Peyer's patch (tissue), 4 donors: Measurements from ENCODE around the gene CSNK1E.

Experiments used
- POLR2A ChIP-seq, 2 donors: fragments of 450-650 bp; IDR thresholded peaks; one replicate each; pipeline ENCODE4 v1.5.1; 2017; ENCODE audit warnings: antibody characterized with exemption in 2 of 2, mild to moderate bottlenecking in 2 of 2, moderate library complexity in 2 of 2
- TF ChIP-seq, protein P1 (sequence below), 6 experiments: fragments of 450-650 bp in 4 of 6; fragments of 200-600 bp in 2 of 6; sonication (generic) in 1 of 6; IDR thresholded peaks; one replicate each; pipeline ENCODE4 v1.5.1; 2017 to 2019; ENCODE audit warnings: antibody characterized with exemption in 6 of 6, mild to moderate bottlenecking in 3 of 6, moderate library complexity in 1 of 6

- TF ChIP-seq, protein P1, sequence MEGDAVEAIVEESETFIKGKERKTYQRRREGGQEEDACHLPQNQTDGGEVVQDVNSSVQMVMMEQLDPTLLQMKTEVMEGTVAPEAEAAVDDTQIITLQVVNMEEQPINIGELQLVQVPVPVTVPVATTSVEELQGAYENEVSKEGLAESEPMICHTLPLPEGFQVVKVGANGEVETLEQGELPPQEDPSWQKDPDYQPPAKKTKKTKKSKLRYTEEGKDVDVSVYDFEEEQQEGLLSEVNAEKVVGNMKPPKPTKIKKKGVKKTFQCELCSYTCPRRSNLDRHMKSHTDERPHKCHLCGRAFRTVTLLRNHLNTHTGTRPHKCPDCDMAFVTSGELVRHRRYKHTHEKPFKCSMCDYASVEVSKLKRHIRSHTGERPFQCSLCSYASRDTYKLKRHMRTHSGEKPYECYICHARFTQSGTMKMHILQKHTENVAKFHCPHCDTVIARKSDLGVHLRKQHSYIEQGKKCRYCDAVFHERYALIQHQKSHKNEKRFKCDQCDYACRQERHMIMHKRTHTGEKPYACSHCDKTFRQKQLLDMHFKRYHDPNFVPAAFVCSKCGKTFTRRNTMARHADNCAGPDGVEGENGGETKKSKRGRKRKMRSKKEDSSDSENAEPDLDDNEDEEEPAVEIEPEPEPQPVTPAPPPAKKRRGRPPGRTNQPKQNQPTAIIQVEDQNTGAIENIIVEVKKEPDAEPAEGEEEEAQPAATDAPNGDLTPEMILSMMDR (IDR thresholded peaks at IDR 0.05), result no peak
- no peak for TF ChIP-seq POLR2A (IDR thresholded peaks at IDR 0.05)
Measured at GRCh38 chr22:38325587-38325986, 8.4 kb upstream of the CSNK1E start.
